ENCODE results near the gene CBFA2T2.
"Not testable (repeated sequence)": the region's sequence is repeated elsewhere in the genome, so short reads cannot be mapped to it uniquely, and the experiment has no call there.

CBFA2T2 gene

DNA sequence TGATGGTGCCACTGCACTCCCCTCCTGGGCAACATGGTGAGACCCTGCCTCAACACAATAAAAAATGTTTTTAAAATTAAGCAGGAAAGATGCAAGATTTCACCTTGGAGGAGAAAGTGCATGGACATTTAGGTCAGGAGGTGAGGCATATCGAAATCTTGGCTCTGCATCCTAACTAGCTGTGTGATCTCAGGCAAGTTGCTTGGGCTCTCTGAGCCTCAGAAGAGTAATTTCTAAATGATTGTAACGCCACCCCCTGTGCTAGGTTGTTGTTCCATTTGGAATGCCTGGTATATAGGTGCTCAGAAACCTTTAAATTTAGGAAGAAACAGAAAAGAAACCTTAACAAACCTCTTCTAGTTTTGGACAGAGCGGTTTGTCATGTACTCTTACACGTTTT, 136.3 kb downstream of the CBFA2T2 start:
- DNase-seq (ENCODE audit: low spot score), result no peak

DNA sequence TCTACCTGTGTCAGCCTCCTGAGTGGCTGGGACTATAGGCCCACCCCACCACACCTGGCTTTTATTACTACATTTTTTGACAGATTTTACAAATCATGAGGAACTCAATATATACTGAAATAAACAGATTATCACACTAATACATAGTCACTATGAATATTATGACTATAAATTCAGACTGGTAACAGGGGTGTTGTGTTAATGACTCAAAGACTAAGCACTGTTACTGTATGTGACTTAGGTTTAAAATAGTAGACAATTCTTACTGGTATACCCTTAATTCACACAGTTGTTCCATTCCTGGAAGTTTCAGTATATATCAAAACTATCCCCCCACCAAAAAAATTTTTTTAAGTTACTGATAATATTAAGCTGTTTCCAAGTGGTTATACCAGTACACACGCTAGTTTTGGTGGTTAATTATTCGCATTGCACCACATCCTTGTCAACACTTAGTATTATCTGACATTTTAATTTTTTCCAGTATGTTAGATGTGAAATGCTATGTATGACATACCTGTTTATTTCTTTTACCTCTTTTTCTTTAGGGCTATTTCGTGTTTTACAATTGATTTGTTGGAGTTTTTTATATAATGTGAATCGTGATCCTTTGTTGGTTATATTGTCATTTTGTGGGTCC, 137.8 kb downstream of the CBFA2T2 start:
- no peak for DNase-seq (ENCODE audit: low spot score)

DNA sequence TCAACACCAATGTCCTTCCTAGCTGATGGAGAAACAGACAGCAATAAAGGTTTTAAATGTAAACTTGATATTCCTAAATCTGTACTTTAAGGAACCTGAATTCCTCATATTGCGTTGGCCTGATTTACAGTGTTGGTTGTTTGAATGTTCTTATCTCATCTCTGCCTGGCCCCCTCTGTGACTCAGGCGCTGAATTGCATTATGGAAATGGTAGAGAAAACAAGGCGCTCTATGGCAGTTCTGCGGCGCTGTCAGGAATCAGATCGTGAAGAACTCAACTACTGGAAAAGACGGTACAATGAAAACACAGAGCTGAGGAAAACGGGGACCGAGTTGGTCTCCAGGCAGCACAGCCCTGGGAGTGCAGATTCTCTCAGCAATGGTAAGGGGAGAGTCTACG, 139.6 kb downstream of the CBFA2T2 start:
- DNase-seq (ENCODE audit: low spot score), result no peak

DNA sequence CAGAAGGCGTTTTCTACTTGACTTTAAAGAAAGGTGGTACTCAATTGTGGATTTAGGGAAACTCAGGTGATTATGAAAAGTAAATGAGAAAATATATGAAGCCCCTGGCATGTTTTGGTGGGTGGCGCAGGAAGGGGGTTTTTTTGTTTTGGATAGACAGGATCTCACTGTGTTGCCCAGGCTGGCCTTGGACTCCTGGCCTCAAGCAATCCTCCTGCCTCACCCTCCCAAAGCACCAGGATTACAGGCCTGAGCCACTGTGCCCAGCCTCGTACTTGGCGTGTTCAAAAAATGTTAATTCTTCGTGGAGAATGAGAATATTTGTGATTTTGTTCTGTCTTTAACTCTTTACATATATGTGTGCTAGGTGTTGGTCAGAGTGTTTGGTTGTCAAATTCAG, 140.1 kb downstream of the CBFA2T2 start:
- DNase-seq (ENCODE audit: low spot score), result no peak

DNA sequence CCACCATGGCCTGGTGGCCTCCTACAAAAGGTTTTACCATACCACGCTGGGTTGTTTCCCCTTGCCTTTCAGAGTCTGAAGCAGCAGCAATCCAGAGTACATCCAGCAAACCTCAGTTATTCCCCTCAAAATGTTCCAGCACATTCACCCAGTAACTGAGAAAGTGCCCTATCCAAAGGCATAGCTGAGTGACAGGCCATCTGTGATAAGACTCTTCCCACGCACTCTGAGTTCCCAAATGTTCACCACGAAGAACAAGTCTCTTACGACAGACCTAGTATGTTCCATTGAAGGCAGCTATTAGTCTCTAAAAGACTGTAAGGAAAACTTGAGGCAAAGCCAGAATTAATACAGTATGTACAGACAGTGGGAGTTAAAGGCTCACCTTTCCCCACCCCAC, 140.6 kb downstream of the CBFA2T2 start:
- no peak for DNase-seq (ENCODE audit: low spot score)

DNA sequence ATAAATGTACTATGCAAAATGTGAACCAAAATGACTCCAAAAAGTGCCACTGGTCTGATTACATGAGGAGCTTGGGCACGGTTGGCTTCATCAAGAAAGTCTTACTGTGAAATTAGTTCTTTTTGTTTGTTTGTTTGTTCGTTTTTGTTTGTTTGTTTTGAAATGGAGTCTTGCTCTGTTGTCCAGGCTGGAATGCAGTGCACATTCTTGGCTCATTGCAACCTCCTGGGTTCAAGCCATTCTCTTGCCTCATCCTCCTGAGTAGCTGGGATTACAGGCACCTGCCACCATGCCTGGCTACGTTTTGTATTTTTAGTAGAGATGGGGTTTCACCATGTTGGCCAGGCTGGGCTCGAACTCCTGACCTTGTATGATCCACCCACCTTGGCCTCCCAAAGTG, 142.0 kb downstream of the CBFA2T2 start:
- DNase-seq (ENCODE audit: low spot score), result not testable (repeated sequence)

DNA sequence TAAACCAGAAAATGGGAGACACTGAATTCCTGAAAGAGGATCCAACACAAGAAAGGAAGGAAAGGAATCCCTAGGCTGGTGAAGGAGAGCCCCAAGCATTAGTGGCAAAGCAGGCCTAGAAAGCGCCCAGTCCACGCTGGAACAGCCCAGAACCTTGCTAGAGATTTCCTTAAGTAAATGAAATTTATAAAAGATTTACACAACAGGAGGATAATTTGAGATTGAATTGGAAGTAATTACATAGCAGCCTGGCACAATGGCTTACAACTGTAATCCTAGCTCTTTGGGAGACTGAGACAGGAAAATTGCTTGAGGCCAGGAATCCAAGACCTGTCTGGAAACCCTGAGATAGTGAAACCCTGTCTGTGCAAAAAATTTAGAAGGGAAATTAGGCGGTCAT, 145.4 kb downstream of the CBFA2T2 start:
- no peak for DNase-seq (ENCODE audit: low spot score)

DNA sequence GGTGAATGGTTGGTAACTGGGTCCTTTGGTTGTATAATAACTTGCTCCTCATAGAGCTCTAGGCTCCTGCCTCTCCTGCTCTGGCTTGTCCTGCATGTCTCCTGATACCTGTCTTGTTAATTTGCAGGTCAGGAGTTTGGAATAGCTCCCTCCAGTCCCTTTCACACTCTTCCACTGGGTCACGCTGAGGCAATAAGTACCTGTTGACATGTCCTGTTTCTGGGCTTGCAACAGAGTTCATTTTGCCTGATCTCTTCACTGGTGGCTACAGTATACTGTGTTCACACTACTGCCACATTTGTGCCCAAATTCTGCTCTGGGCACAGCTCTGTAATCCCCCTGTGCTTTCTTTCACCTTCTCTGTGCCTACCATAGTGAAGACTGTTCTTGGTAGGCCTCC, 146.9 kb downstream of the CBFA2T2 start:
- DNase-seq (ENCODE audit: low spot score), result no peak

DNA sequence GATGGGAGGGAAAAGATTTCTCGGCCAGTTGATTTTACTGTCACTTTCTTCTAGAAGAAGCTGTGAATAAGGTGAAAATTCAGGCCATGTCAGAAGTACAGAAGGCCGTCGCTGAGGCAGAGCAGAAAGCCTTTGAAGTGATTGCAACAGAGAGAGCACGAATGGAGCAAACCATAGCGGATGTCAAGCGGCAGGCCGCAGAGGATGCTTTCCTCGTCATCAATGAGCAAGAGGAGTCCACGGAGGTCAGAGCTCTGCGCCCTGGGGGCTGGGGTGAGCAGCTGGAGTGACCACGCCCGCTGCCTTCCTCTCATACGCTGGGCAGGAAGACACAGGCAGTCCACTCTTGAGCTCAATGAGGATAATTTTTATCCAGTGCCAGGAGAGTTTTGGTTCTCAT, 150.4 kb downstream of the CBFA2T2 start:
- no peak for DNase-seq (ENCODE audit: low spot score)

DNA sequence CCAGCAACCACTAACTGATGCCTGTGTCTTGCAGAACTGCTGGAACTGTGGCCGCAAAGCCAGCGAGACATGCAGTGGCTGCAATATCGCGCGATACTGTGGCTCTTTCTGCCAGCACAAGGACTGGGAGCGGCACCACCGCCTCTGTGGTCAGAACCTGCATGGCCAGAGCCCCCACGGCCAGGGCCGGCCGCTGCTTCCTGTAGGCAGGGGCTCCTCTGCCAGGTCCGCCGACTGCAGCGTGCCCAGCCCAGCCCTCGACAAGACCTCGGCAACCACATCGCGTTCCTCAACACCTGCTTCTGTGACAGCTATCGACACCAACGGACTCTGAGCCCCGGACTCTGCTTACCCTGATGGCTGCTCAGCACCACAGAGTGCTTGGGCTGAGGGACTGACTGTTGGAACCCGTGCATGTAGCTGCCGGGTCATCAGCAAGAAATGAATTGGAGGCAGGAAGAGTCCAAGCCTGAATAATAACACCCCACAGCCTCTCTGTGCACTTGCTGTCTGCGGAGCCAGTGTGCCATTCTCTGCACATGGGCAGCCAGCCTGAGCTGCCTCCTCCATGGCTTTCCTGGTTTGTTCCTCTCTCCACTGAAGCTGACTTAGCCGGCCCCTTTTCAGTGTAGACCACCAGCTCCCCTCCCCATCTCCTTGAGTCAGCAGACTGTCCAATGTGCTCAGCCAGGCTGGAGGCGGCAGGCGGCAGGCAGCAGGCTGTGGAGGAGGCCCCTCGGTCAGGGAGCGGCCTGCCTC, 154.6 kb downstream of the CBFA2T2 start:
- no peak for DNase-seq (ENCODE audit: low spot score)

DNA sequence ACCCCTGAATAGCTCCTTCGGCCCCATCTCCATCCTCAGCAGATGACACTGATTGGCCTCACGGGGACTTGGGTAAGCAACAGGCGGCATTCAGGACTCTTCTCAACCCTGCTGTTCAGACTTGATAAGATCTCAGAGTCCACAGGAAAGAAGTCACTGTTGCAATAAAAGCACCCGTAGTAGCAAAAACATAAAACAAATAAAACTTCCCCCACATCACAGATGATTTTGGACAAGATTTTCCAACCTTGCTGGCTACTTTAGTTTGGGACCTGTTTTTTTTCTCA, 155.1 kb downstream of the CBFA2T2 start:
- no peak for DNase-seq (ENCODE audit: low spot score)

DNA sequence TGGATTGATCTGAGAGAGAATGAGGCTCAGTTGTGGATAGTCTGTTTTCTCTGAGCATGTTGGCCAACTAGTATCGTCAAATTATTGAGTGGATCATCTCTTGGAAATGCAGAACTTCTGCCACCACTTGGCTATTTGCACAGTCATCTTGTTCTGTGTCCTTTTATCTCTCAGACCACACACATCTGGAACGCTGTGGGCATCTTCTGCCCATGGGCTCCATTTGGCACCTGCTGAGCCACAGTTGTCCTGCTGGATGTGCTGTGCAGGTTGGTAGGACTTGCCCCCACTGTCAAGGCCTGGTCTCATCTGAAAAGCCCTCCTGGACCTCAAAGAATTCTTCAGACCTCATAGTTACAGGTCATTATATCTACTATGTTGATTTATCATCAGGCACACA, 155.5 kb downstream of the CBFA2T2 start:
- no peak for DNase-seq (ENCODE audit: low spot score)

DNA sequence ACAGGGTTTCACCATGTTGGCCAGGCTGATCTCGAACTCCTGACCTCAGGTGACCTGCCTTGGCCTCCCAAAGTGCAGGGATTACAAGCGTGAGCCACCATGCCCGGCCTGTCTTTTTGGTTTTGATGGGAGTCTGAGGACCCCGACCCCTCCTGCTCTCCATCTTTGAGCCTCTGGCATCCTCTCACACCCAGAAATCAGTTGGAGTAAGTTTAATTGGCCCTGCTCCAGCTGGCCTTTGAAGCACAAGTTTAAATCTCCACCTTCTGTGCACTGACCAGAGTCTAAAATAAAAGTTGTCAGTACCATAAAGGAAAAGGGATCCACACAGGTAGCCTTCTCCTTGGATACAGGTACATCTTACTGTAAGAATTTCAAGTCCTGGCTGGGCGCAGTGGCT, 156.3 kb downstream of the CBFA2T2 start:
- DNase-seq (ENCODE audit: low spot score), result no peak

DNA sequence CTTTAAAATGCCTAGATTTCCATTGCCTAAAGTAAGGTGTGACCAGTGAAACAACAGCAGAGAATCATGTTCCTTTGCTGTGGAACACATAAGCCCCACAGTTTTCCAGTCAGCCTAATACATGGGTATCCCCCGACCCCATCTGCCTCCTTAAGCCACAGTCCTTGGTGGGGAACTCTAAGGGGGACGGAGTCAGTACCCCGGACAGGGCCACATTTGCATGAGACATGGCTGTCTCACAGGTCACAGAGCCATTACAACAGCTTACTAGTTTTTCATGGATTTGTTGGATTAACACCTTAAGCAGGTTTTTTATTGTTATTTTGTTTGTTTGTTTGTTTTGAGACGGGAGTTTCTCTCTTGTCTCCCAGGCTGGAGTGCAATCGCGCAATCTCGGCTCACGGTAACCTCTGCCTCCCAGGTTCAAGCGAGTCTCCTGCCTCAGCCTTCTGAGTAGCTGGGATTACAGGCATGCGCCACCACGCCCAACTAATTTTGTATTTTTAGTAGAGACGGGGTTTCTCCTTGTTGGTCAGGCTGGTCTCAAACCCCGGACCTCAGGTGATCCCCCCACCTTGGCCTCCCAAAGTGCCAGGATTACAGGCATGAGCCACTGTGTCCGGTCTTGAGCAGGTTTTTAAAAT, 157.2 kb downstream of the CBFA2T2 start:
- not testable (repeated sequence) for DNase-seq (ENCODE audit: low spot score)

DNA sequence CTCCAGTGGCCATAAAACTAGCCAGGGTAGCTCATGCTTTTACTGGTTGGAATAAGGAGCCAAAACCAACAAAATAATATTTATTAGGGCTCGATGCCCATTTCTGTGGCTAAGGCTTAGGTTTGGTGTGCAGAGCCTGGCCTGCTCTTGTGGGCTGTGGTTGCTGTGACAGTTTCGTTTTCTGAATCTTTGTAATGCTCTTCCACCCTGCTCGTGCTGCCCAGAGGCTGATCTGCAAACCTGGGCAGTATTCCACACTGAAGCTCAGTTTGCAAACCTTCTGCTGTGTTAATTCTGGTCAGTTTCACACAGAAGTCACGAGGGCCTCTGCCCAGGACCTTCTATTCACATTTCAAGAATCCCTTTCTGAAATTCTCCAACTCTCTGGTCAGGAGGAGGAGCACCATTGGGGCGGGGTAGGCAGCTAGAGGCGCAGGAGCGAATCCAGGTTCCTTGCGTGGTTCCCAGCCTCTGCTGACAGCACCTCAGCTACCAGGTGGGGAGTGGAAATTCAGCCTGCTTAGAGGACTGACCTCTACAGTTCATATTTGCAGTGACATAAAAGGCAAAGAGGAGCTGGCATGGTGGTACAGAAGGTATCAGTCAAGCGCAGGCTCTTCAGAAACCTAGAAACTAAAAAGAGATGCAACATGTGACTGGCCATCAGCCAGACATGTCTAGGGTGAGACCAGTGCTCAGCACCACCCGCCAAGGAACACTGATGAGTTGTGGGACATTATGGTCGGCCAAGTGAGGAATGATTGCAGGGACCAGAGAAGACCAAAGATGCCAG, 157.9 kb downstream of the CBFA2T2 start:
- DNase-seq (ENCODE audit: low spot score), result peak; percentile 79

DNA sequence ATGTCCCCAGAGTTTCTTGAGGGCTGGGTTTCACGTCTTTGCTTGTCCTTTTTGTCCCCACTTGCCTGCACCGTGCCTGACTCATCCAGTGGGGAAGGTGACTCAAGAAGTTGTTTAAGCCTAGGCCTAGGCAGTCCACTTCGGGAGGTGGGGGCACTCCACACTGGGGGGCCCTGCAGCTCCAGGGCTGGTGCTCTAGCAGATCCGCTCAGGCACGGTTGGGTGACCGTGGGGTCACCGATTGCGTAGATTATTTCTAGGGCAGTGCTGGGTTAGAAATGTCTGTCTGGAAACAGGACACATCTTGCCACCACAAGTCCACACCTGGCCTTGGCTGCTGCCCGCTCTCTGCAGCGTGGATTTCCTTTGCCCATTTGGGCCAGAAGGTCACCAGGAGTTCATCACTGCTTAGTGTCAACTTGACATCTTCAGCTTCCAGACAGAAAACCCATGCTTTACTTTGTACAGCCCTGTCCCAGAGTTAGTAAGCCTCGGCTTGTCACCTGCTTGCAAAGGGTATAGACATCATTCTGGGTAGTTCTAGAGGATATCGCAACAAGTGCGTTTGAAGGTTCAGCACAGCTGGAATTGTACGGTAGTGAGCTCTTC, 158.6 kb downstream of the CBFA2T2 start:
- peak; percentile 38 for DNase-seq (ENCODE audit: low spot score)

DNA sequence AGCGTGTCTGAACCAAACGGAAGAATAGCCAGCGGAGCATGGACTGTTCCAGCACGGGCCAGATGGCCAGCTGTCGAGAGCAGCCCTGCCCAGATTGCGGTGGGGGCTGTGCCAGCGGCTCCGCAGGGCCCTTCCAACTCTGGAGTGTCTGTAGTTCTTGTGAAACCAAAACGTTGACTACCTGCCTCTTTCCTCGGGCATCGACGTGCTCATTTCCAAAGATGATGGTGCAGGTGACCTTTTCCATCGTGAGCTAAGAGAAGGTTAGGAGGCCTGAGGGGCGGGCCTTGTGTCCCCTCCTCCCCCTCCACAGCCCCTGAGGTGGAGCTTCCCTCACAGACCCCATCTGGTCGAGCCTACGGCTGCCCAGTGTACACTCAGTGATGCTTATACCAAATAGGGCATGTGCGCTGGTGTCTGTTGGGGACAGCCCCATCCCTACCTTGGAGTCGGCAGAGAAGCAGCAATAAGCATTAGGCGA, 159.3 kb downstream of the CBFA2T2 start:
- DNase-seq (ENCODE audit: low spot score), result peak; percentile 57

DNA sequence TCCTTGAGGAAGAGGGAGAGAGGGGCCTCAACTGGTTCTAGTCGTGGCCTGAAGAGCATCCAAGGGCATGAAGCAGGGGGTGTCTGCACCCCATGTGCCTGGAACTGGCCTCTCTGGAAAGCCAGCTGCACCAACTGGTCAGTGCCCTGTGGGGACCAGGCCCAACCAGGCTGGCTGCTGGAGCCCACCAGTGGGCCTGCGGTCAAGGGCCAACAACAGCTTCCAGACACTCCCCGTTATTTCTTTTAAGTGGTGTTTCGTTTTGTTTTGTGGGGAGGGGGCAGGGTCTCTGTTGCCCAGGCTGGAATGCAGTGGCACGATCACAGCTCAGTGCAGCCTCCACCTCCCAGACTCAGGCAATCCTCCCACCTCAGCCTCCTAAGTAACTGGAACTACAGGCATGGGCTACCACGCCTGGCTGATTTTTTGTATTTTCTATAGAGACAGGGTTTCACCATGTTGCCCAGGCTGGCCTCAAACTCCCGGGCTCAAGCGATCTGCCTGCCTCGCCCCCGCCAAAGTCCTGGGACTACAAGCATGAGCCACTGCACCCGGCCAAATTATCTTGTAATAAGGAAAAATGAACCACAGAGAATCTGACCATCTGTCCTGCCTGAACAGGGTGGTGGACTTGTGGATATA, 160.3 kb downstream of the CBFA2T2 start:
- DNase-seq (ENCODE audit: low spot score), result no peak

DNA sequence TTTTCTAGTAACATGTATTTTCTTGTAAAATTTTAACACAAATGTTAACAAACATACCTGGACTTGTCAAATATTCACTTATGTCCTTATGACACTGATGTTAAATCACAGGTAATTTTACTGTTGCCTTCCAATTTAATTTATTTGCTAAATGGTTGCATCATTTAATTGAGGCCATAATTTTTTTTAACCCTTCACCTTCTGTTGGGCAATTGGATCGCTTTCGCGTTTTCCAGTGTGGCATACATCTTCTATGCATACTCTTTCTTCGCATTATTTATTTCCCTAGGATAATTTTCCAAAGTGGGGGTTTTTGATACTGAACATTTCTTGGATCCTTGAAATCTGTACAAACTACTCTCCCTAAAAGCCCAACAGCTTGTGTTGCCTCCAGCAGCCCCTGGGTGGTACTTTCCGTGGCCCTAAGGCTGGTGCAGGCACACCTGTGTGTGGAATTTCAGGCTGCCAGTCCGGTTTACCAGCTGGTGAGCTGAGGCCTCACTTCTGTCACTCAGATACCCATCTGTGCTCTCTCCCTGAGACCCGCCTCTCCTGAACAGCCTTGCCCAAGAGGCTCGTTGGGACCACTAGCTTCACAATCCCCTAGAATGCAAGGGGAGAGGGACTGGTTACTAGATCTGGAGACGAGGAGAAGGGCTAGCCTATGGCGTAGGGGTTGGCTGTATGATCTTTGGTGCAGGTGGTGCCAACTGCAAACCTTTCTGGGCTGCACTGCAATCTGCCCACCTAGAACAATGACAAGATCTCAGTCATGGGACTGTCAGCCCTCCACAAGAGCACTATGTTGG, 161.1 kb downstream of the CBFA2T2 start:
- no peak for DNase-seq (ENCODE audit: low spot score)

DNA sequence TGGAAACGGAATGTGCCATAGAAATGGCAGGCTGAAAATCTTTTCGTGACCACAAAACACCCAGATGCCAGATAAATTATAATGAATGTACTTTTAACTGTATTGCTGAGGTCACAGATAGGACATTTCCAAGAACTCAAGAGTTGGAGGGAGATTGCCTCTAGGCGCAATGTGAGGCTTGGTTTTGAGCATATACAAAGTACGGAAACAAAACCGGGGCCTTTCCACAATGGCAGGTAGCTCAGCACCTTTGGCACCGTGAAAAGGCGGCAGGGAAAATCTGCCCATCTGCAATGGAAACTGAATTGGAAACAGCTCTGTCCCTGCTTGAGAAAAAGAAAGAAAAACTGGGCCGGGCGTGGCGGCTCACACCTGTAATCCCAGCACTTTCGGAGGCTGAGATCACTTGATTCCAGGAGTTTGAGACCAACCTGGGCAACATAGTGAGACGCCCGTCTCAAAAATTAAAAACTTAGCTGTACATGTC, 161.7 kb downstream of the CBFA2T2 start:
- no peak for DNase-seq (ENCODE audit: low spot score)

Data from AG08395 (cell line).